Tibial artery (tissue), 4 donors: ENCODE measurements around the gene DEK.
"Not testable (repeated sequence)": the region's sequence is repeated elsewhere in the genome, so short reads cannot be mapped to it uniquely, and the experiment has no call there.

Source experiments
- DNase-seq, 2 donors: peaks; one replicate each; pipeline ENCODE4 v3.0.0-alpha.2; 2019
- H3K27ac ChIP-seq, 2 donors: fragments of 200-600 bp; sonication (generic) in 1 of 2; 1 replicate in 1 of 2; 2 replicates in 1 of 2; pipeline ENCODE4 v1.5.1; 2018 to 2019; ENCODE audit warnings: mild to moderate bottlenecking in 1 of 2
- H3K27me3 ChIP-seq, 2 donors: fragments of 200-600 bp; sonication (generic) in 1 of 2; one replicate each; pipeline versions ENCODE4 v1.5.1 to v1.6.0; 2016 to 2019
- H3K36me3 ChIP-seq, 3 donors: fragments of 200-600 bp; sonication (generic) in 2 of 3; one replicate each; pipeline ENCODE4 v1.5.1; 2016 to 2019; ENCODE audit warnings: mild to moderate bottlenecking in 2 of 3
- H3K4me1 ChIP-seq, 4 donors: fragments of 200-600 bp; sonication (generic) in 2 of 4; 1 replicate in 3 of 4; 2 replicates in 1 of 4; pipeline ENCODE4 v1.5.1; 2016 to 2019
- H3K4me3 ChIP-seq, 2 donors: fragments of 200-600 bp; sonication (generic) in 1 of 2; 1 replicate in 1 of 2; 2 replicates in 1 of 2; pipeline ENCODE4 v1.5.1; 2018 to 2019; ENCODE audit warnings: mild to moderate bottlenecking in 2 of 2
- H3K9me3 ChIP-seq, 3 donors: fragments of 200-600 bp; sonication (generic) in 1 of 3; one replicate each; pipeline ENCODE4 v1.5.1; 2016 to 2019
- intact Hi-C: fragments of 100-400 bp; cut with DNase I; formaldehyde crosslinking; loops from one replicate; pipeline ENCODE4 v1.15.0; 2023; ENCODE audit warnings: low total_unique reads
- TF ChIP-seq, protein P1 (sequence below), 2 experiments: fragments of 200-600 bp in 1 of 2; fragments of 450-650 bp in 1 of 2; IDR thresholded peaks; one replicate each; pipeline ENCODE4 v1.5.1; 2017 to 2019; ENCODE audit warnings: antibody characterized with exemption in 2 of 2, mild to moderate bottlenecking in 1 of 2, moderate library complexity in 1 of 2

DEK gene

DNA sequence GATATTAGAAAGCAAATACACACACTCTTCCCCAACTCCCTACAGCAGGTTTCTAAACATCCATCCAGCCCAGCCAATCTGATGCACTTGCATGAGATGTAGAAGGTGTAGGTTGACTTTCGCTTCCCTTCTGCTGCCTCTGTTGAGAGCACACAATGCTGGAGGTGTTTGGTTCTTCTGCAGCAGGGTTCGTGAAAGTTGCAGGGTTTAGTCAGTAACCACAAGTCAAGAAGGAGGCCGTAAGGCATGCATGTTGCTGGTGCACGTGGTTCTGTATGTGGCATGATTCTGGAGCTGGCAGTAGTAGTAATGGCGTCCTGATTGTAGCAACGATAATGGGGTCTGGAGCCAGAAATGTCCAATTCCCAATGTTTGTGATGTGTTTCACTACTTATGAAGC lies 53.0 kb downstream of the DEK start:
- no peaks in the 10 kb centered on the region for H3K27me3 ChIP-seq
- TF ChIP-seq, protein P1, sequence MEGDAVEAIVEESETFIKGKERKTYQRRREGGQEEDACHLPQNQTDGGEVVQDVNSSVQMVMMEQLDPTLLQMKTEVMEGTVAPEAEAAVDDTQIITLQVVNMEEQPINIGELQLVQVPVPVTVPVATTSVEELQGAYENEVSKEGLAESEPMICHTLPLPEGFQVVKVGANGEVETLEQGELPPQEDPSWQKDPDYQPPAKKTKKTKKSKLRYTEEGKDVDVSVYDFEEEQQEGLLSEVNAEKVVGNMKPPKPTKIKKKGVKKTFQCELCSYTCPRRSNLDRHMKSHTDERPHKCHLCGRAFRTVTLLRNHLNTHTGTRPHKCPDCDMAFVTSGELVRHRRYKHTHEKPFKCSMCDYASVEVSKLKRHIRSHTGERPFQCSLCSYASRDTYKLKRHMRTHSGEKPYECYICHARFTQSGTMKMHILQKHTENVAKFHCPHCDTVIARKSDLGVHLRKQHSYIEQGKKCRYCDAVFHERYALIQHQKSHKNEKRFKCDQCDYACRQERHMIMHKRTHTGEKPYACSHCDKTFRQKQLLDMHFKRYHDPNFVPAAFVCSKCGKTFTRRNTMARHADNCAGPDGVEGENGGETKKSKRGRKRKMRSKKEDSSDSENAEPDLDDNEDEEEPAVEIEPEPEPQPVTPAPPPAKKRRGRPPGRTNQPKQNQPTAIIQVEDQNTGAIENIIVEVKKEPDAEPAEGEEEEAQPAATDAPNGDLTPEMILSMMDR (IDR thresholded peaks at IDR 0.05) = no peak
- intact Hi-C loops = no loop called here
- no peak overlapping the region for H3K27ac ChIP-seq
- H3K36me3 ChIP-seq = peaks cover 15 to 49% (median 45%) of the 10 kb centered on the region in 3 donors
- H3K4me1 ChIP-seq = peaks cover 0 to 8% (median 0%) of the 10 kb centered on the region in 4 donors
- DNase-seq = no peak
- H3K9me3 ChIP-seq = no peaks in the 10 kb centered on the region
- no peak overlapping the region for H3K4me3 ChIP-seq

DNA sequence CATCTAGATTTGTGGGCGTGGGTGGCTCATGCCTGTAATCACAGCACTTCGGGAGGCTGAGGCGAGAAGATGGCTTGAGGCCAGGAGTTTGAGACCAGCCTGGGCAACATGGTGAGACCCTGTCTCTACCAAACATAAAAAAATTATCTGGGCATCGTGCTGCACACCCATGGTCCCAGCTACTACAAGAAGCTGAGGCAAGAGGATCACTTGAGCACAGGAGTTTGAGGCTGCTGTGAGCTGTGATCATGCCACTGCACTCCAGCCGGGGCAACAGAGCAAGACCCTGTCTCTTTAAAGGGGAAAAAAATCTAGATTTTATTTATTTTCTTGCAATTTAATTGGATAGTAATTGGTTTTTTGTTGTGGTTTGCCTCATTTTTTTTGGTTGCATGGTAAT lies 53.6 kb downstream of the DEK start:
- Histone ChIP-seq H3K9me3 (no peaks in the 10 kb centered on the region), H3K27ac (no peak overlapping the region), H3K36me3 (peaks cover 15 to 50% (median 39%) of the 10 kb centered on the region in 3 donors), H3K27me3 (no peaks in the 10 kb centered on the region), H3K4me1 (peaks cover 0 to 8% (median 0%) of the 10 kb centered on the region in 4 donors), H3K4me3 (no peak overlapping the region)
- no peak for DNase-seq
- intact Hi-C loops = no loop called here
- TF ChIP-seq, protein P1 (IDR thresholded peaks at IDR 0.05) = no peak

DNA sequence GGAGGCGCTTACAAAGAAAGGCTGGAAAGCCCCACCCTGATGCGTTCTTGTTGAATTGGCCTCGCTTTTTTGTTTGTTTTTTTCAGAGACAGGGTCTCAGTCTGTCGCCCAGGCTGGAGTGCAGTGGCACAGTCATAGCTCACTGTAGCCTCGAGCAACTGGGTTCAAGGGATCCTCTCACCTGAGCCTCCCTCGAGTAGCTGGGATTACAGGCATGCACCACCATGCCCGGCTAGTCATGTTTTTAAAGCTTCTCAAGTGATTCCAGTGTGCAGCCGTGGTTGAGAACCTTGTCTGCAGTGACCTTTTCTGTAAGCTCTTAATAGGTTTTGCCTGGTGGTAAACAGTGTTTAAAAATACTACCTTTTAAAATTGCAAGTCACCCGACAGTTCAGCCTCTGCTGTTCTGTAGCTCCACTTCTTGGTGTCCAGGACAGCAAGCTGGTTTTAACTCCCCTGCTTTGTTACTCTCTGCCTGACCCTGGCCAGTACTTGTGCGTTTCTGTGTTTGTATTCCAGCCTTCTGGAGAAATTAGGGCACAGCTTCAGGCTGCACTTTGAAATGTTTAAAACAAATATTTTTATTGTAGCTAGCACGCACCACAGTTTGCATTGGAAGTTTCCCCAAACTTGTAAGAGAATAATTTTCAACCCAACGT lies 54.7 kb downstream of the DEK start:
- Histone ChIP-seq H3K4me1 (peaks cover 0 to 8% (median 0%) of the 10 kb centered on the region in 4 donors), H3K27ac (no peak overlapping the region), H3K4me3 (no peak overlapping the region), H3K9me3 (no peaks in the 10 kb centered on the region), H3K36me3 (peaks cover 7 to 49% (median 32%) of the 10 kb centered on the region in 3 donors), H3K27me3 (no peaks in the 10 kb centered on the region)
- no peak for DNase-seq
- intact Hi-C loops = no loop called here
- TF ChIP-seq, protein P1 (IDR thresholded peaks at IDR 0.05) = no peak

DNA sequence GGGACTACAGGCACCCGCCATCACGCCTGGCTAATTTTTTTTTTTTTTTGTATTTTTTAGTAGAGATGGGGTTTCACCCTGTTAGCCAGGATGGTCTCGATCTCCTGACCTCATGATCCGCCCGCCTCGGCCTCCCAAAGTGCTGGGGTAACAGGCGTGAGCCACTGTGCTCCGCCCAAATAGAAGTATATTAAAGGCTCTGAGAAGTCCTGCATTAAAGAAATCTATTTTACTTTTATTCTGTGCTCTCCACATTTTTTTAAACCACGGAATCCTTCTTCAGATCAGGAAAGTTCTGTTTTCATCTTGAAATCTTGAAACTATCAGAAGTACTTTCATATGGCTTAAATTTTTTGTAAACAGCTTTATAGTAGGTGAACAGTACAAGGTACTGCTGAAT lies 55.6 kb downstream of the DEK start:
- H3K4me3 ChIP-seq, H3K27me3 ChIP-seq, intact Hi-C loops, H3K9me3 ChIP-seq, DNase-seq, H3K27ac ChIP-seq, H3K4me1 ChIP-seq: not testable (repeated sequence)
- H3K36me3 ChIP-seq = peaks cover 6 to 42% (median 26%) of the 10 kb centered on the region in 3 donors

- no peak for DNase-seq
- Histone ChIP-seq H3K4me3 (no peak overlapping the region), H3K4me1 (peaks cover 0 to 8% (median 0%) of the 10 kb centered on the region in 4 donors), H3K36me3 (peaks cover 4 to 34% (median 18%) of the 10 kb centered on the region in 3 donors), H3K27me3 (no peaks in the 10 kb centered on the region), H3K27ac (no peak overlapping the region), H3K9me3 (no peaks in the 10 kb centered on the region)
- TF ChIP-seq, protein P1 (IDR thresholded peaks at IDR 0.05) = no peak
- intact Hi-C loops = no loop called here
These were observed 56.4 kb downstream of the DEK start for GRCh38 chr6:18207949-18208348.

GRCh38 chr6:18207438-18207837 lies 56.9 kb downstream of the DEK start:
- Histone ChIP-seq H3K27ac (no peak overlapping the region), H3K4me1 (peaks cover 0 to 8% (median 0%) of the 10 kb centered on the region in 4 donors), H3K9me3 (no peaks in the 10 kb centered on the region), H3K36me3 (peaks cover 7 to 32% (median 14%) of the 10 kb centered on the region in 3 donors), H3K27me3 (no peaks in the 10 kb centered on the region), H3K4me3 (no peak overlapping the region)
- intact Hi-C loops = no loop called here
- no peak for DNase-seq
- TF ChIP-seq, protein P1 (IDR thresholded peaks at IDR 0.05) = no peak
